Amygdala (tissue), 56 donors: Measurements from ENCODE around the gene AGPAT3.

Experiments
- DNase-seq, 56 donors: peaks; one replicate each; lab custom pipeline; 2025; lab: John Stamatoyannopoulos, UW

The AGPAT3 gene

GRCh38 chr21:43918385-43918947, 53.4 kb downstream of the AGPAT3 start:
- no peak for DNase-seq

GRCh38 chr21:43919283-43919682, 54.3 kb downstream of the AGPAT3 start:
- DNase-seq, result no peak

GRCh38 chr21:43919871-43920801, 55.1 kb downstream of the AGPAT3 start:
- no peak for DNase-seq

- no peak for DNase-seq
Measured at GRCh38 chr21:43921571-43921978, 56.6 kb downstream of the AGPAT3 start.

- peak in 2 of 56 donors; percentile 17 to 44 for DNase-seq
Measured at GRCh38 chr21:43921979-43922945, 57.2 kb downstream of the AGPAT3 start.

- no peak for DNase-seq
Measured at GRCh38 chr21:43922949-43923348, 57.9 kb downstream of the AGPAT3 start.

GRCh38 chr21:43923391-43923790, 58.4 kb downstream of the AGPAT3 start:
- DNase-seq, result peak in 36 of 56 donors; percentile 9 to 73 (median 48)

- no peak for DNase-seq
Measured at GRCh38 chr21:43924421-43925095, 59.5 kb downstream of the AGPAT3 start.

GRCh38 chr21:43925096-43925481, 60.1 kb downstream of the AGPAT3 start:
- peak in 1 of 56 donors; percentile 28 for DNase-seq

GRCh38 chr21:43925609-43926008, 60.6 kb downstream of the AGPAT3 start:
- DNase-seq, result no peak

GRCh38 chr21:43926196-43926595, 61.2 kb downstream of the AGPAT3 start:
- DNase-seq, result no peak

GRCh38 chr21:43927591-43928221, 62.7 kb downstream of the AGPAT3 start:
- DNase-seq, result no peak

- DNase-seq, result no peak
Measured at GRCh38 chr21:43928222-43929125, 63.5 kb downstream of the AGPAT3 start.

- peak in 12 of 56 donors; percentile 10 to 65 (median 34) for DNase-seq
Measured at GRCh38 chr21:43929217-43929971, 64.4 kb downstream of the AGPAT3 start.

- DNase-seq, result no peak
Measured at GRCh38 chr21:43930074-43930847, 65.2 kb downstream of the AGPAT3 start.

GRCh38 chr21:43930848-43931375, 65.9 kb downstream of the AGPAT3 start:
- no peak for DNase-seq

- no peak for DNase-seq
Measured at GRCh38 chr21:43931489-43931888, 66.5 kb downstream of the AGPAT3 start.
